ENCODE data around the gene SENP7.
"Not testable (repeated sequence)": the region's sequence is repeated elsewhere in the genome, so short reads cannot be mapped to it uniquely, and the experiment has no call there.

The SENP7 gene, protein sequence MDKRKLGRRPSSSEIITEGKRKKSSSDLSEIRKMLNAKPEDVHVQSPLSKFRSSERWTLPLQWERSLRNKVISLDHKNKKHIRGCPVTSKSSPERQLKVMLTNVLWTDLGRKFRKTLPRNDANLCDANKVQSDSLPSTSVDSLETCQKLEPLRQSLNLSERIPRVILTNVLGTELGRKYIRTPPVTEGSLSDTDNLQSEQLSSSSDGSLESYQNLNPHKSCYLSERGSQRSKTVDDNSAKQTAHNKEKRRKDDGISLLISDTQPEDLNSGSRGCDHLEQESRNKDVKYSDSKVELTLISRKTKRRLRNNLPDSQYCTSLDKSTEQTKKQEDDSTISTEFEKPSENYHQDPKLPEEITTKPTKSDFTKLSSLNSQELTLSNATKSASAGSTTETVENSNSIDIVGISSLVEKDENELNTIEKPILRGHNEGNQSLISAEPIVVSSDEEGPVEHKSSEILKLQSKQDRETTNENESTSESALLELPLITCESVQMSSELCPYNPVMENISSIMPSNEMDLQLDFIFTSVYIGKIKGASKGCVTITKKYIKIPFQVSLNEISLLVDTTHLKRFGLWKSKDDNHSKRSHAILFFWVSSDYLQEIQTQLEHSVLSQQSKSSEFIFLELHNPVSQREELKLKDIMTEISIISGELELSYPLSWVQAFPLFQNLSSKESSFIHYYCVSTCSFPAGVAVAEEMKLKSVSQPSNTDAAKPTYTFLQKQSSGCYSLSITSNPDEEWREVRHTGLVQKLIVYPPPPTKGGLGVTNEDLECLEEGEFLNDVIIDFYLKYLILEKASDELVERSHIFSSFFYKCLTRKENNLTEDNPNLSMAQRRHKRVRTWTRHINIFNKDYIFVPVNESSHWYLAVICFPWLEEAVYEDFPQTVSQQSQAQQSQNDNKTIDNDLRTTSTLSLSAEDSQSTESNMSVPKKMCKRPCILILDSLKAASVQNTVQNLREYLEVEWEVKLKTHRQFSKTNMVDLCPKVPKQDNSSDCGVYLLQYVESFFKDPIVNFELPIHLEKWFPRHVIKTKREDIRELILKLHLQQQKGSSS

DNA sequence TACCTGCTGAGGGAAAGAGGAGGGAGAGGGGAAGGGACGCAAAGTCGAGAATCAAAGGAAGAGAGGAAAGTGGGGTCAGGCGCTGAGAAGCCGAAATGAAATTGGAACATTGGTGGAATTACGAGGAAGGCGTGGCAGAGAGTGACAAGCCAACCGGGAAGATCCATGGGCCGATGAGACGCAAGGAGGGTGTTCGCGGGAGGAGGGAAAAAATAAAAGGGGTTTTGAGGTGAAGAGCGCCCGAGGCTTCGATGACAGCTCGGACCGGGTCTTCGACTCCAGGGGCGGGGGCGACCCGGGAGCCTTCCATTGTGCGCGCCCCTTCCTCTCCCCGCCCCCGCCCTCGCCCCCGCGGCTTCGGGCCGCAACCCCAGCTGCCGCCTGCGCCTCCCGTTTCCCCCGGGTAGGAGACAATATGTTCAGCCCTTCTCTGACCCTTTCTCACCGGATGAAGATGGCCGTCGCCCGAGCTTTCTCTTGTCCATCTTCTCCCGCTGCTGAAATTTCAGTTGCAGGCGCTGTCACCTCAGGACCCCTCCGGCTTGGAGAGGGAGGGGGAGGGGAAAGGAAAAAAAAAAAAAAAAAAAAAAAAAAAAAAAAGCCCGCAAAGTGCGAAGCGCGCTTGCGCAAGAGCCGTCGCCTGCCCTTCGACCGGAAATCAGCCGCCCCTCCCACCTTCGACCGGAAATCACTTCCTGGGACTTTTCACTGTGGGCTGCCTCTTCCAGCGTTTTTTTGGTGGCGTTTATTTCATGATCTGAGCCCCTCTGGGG, at the start of gene SENP7:
Gene SENP7, minus strand, starts transcription at position 567 of the 773 bp plus-strand sequence. Its CDS starts 82 bp downstream, at position 485.
- DNase-seq = peak; percentile 92

- peak; percentile 96 for DNase-seq
These were observed 48.8 kb upstream of the SENP7 start, which contains the start of gene TRMT10C for GRCh38 chr3:101561630-101562328. TRMT10C (plus strand) TSS chr3:101561868; CDS start chr3:101564782, 2,914 bp downstream.

DNA sequence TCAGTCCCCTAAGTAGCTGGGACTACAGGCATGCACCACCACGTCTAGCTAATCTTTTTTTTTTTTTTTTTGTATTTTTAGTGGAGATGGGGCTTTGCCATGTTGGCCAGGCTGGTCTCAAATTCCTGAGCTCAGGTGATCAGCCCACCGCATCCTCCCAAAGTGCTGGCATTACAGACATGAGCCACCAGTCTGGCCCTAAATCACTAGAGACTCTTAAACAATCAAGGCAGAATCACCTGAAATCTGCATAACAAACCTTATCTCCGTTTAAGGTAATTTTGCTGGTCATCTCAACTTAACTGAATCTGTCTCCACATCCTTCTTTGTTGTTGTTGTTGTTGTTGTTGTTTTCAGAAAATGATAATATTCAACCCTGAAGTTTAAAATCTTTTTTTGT, 43.1 kb upstream of the SENP7 start:
- no peak for DNase-seq

- not testable (repeated sequence) for DNase-seq
These were observed 40.4 kb upstream of the SENP7 start for GRCh38 chr3:101553381-101553780.

- not testable (repeated sequence) for DNase-seq
These were observed 38.5 kb upstream of the SENP7 start for GRCh38 chr3:101551359-101552081.

- no peak for DNase-seq
These were observed 36.5 kb upstream of the SENP7 start for GRCh38 chr3:101549473-101549872.

DNA sequence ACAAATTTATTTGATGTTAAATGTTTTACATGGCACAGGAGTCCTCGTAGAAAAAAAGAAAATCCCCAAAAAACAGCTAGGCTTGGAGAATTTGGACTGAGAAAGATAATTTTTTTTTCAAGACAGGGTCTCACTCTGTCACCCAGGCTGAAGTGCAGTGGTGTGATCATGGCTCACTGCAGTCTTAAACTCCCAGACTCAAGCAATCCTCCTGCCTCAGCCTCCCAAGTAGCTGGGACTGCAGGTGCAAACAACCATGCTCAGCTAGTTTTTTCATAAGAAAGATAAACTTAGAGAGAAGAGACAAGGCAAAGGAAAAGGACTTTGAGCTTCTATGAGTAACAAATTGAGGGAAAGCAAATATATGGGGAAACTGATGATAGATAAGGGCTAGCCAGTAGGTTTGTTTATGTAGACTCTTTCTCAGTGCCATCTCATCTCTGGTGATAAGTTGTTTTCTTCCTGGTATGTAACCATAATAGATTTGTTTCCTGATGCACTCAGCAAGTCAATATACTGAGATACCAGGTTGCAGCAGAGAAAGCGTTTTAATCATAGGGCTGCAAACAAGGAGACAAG, 35.6 kb upstream of the SENP7 start:
- no peak for DNase-seq

DNA sequence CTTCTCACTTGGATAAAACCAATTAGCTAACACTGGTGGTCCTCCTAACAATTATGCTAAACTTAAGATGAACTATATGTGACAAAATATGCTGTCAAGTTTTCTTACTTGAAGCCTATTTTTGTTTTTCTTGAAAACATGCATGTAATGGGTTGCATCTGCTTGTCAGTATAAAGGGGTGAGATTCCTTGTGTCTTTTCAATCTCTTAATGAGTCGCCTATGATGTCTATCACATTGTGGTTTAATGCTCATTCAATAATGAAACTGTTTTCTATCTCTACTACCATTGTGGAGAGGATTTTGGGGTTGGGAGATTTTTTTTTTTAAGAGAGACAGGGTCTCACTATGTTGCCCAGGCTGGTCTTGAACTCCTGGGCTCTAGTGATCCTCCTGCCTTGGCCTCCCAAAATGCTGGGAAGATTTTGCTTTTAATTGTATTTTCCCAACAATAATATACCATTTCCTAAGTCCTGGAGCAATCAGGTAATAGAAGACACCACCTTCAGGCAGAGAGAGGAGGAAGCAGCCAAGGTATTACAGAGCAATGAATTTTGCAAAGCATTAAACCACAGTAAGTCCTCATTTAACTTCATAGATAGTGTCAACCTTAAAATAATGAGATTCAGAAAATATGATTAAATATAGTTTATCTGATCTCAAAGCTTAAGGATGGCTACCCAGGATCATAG, 31.3 kb upstream of the SENP7 start:
- peak; percentile 38 for DNase-seq

GRCh38 chr3:101542957-101543356, 29.9 kb upstream of the SENP7 start:
- no peak for DNase-seq

DNA sequence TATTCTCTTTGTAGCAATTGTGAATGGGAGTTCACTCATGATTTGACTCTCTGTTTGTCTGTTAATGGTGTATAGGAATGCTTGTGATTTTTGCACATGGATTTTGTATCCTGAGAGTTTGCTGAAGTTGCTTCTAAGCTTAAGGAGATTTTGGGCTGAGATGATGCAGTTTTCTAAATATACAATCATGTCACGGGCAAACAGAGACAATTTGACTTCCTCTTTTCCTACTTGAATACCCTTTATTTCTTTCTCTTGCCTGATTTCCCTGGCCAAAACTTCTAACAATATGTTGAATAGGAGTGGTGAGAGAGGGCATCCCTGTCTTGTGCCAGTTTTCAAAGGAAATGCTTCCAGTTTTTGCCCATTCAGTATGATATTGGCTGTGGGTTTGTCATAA, 23.9 kb upstream of the SENP7 start:
- DNase-seq = peak; percentile 36

DNA sequence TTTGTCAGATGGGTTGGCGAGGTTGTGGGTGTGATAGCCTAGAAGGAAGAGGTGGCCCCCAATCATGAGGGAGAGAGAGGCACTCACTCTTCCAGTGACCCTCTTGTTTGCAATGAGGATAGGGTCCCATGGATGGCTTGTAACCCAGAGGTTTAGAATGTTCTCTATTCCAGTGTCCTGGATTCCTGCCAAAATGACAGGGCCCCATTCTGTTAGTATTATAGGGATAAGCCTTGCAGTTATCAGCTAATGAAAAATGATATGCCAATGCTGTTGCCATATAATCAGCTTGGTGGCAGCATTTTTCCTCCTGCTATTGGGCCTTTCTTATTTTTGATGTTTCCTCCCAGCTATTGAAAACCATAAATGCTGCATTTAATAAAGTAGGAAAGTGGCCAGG, 23.3 kb upstream of the SENP7 start:
- DNase-seq = no peak

DNA sequence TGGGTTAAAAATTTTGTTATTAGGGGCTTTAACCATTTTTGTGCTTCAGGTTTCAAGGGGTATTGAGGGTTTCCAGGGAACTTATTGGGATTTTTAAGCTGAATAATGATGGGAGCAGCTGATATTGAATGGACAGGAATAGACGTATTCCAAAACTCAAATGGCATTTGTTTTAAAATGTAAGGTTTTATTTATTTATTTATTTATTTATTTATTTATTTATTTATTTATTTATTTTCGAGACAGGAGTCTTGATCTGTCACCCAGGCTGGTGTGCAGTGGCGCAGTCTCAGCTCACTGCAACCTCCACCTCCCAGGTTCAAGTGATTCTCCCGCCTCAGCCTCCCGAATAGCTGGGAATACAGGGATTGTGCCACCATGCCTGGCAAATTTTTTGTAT, 22.2 kb upstream of the SENP7 start:
- DNase-seq = no peak

- no peak for DNase-seq
These were observed 20.6 kb upstream of the SENP7 start for GRCh38 chr3:101533603-101533968.

GRCh38 chr3:101532783-101533602, 20.0 kb upstream of the SENP7 start:
- no peak for DNase-seq

GRCh38 chr3:101531473-101532086, 18.6 kb upstream of the SENP7 start:
- DNase-seq = peak; percentile 71

GRCh38 chr3:101530686-101531047, 17.7 kb upstream of the SENP7 start:
- no peak for DNase-seq

- peak; percentile 96 for DNase-seq
These were observed 17.0 kb upstream of the SENP7 start for GRCh38 chr3:101529816-101530685.

GRCh38 chr3:101527906-101528305, 14.9 kb upstream of the SENP7 start:
- no peak for DNase-seq

Measured in OCI-M1 (cell line).